ENCODE results near the gene TEX38.

The TEX38 gene

GRCh38 chr1:46630719-46631118 is 40.9 kb upstream of the TEX38 start:
- no peak overlapping the region for H2AFZ ChIP-seq (ENCODE audit: low read depth)
- no peak overlapping the region for H3K4me2 ChIP-seq
- H3K9ac ChIP-seq: no peak overlapping the region
- H4K20me1 ChIP-seq (ENCODE audit: insufficient read depth): no peaks in the 10 kb centered on the region
- H3K36me3 ChIP-seq (ENCODE audit: insufficient read depth): no peaks in the 10 kb centered on the region
- no peaks in the 10 kb centered on the region for H3K79me2 ChIP-seq (ENCODE audit: insufficient read depth, low read depth)
- no peak overlapping the region for H3K27ac ChIP-seq
- no peaks in the 10 kb centered on the region for H3K4me1 ChIP-seq (ENCODE audit: low read depth, poor library complexity, severe bottlenecking)
- no peak overlapping the region for H3K4me3 ChIP-seq (IDR thresholded peaks at IDR 0.05; ENCODE audit: insufficient read depth, low read depth, low read length)
- TF ChIP-seq CTCF (conservative IDR thresholded peaks at IDR 0.05; ENCODE audit: low read depth, low read length): no peak
- H3K27me3 ChIP-seq (ENCODE audit: insufficient read depth, low read depth): no peaks in the 10 kb centered on the region

- Histone ChIP-seq H3K4me3 (IDR thresholded peaks at IDR 0.05; ENCODE audit: insufficient read depth, low read depth, low read length) (no peak overlapping the region), H3K4me2 (no peak overlapping the region), H3K4me1 (ENCODE audit: low read depth, poor library complexity, severe bottlenecking) (no peaks in the 10 kb centered on the region), H3K79me2 (ENCODE audit: insufficient read depth, low read depth) (no peaks in the 10 kb centered on the region), H3K9ac (no peak overlapping the region), H3K36me3 (ENCODE audit: insufficient read depth) (no peaks in the 10 kb centered on the region), H2AFZ (ENCODE audit: low read depth) (no peak overlapping the region), H3K27me3 (ENCODE audit: insufficient read depth, low read depth) (no peaks in the 10 kb centered on the region), H3K27ac (no peak overlapping the region), H4K20me1 (ENCODE audit: insufficient read depth) (no peaks in the 10 kb centered on the region)
- TF ChIP-seq CTCF (conservative IDR thresholded peaks at IDR 0.05; ENCODE audit: low read depth, low read length): no peak
Measured at GRCh38 chr1:46635205-46635604, 36.4 kb upstream of the TEX38 start.

- Histone ChIP-seq H3K4me3 (IDR thresholded peaks at IDR 0.05; ENCODE audit: insufficient read depth, low read depth, low read length) (no peak overlapping the region), H3K79me2 (ENCODE audit: insufficient read depth, low read depth) (no peaks in the 10 kb centered on the region), H3K27ac (no peak overlapping the region), H3K9ac (no peak overlapping the region), H4K20me1 (ENCODE audit: insufficient read depth) (no peaks in the 10 kb centered on the region), H3K36me3 (ENCODE audit: insufficient read depth) (no peaks in the 10 kb centered on the region), H3K27me3 (ENCODE audit: insufficient read depth, low read depth) (no peaks in the 10 kb centered on the region), H2AFZ (ENCODE audit: low read depth) (no peak overlapping the region), H3K4me1 (ENCODE audit: low read depth, poor library complexity, severe bottlenecking) (peaks cover under 1% of the 10 kb centered on the region), H3K4me2 (no peak overlapping the region)
- no peak for TF ChIP-seq CTCF (conservative IDR thresholded peaks at IDR 0.05; ENCODE audit: low read depth, low read length)
Measured at GRCh38 chr1:46637444-46638083, 34.1 kb upstream of the TEX38 start.

- H3K4me1 ChIP-seq (ENCODE audit: low read depth, poor library complexity, severe bottlenecking): peaks cover 14% of the 10 kb centered on the region
- H3K9ac ChIP-seq: no peak overlapping the region
- H4K20me1 ChIP-seq (ENCODE audit: insufficient read depth): no peaks in the 10 kb centered on the region
- no peak overlapping the region for H2AFZ ChIP-seq (ENCODE audit: low read depth)
- no peak overlapping the region for H3K4me2 ChIP-seq
- H3K27ac ChIP-seq: no peak overlapping the region
- H3K4me3 ChIP-seq (IDR thresholded peaks at IDR 0.05; ENCODE audit: insufficient read depth, low read depth, low read length): no peak overlapping the region
- TF ChIP-seq CTCF (conservative IDR thresholded peaks at IDR 0.05; ENCODE audit: low read depth, low read length): no peak
- H3K36me3 ChIP-seq (ENCODE audit: insufficient read depth): no peaks in the 10 kb centered on the region
- H3K27me3 ChIP-seq (ENCODE audit: insufficient read depth, low read depth): no peaks in the 10 kb centered on the region
- no peaks in the 10 kb centered on the region for H3K79me2 ChIP-seq (ENCODE audit: insufficient read depth, low read depth)
Measured at GRCh38 chr1:46638921-46639320, 32.7 kb upstream of the TEX38 start.
